DMS53 (cell line): Measurements from ENCODE around the gene HDAC4.

Experiments
- DNase-seq: peaks from one replicate; lab custom pipeline; 2025; lab: John Stamatoyannopoulos, UW

Gene HDAC4

DNA sequence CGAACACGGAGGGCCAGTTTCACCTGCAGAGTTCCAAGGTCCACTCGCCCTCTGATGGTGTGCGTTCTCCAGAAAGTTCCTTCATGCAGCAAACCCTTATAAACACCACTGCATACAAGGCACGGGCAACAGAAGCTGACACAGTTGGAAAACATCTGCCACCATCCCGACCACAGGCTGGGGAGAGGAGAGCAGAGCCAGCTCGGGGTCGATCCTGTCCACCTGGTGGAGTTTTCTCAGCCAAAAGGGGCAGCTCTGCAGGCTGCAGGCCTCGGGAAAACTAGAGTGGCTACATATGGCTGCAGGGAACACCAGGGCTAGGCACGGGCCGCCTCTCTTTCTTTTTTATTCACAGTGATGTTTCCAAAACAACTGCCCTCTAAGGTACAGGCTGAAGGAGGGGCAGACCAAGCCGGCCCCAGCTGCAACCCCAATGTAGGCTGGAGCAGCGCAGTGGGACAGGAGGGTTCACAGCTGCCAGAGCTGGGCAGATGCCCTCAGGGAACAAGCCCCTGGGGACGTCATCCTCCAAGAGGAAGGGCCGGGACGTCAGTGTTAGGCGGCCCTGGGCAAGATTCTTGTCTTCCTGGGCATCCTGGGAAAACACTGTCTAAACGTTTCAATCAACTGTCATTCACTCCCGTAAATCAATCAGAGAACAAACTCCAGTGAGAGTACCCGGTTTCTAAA lies 278.3 kb downstream of the HDAC4 start:
- DNase-seq = no peak

DNA sequence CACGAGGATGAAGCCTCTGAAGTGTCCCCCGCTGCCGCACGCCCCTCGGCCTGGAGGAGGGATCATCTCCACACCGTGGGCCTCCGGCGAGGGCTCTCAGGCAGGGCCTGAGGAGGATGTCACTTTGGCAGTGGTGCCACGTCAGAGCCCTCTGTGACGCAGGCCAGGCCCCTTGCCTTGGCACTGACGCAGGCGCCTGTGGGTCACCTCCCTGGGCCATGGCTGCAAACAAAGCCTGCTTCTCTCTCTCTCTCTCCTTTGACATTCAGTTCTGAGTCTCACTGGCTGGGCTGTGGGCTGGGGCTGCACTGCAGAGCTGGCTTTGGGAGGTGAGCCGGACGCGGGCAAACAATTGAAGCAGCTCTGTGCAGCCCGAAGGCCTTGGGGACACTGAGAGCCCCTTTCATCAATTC lies 279.2 kb downstream of the HDAC4 start:
- DNase-seq = no peak

DNA sequence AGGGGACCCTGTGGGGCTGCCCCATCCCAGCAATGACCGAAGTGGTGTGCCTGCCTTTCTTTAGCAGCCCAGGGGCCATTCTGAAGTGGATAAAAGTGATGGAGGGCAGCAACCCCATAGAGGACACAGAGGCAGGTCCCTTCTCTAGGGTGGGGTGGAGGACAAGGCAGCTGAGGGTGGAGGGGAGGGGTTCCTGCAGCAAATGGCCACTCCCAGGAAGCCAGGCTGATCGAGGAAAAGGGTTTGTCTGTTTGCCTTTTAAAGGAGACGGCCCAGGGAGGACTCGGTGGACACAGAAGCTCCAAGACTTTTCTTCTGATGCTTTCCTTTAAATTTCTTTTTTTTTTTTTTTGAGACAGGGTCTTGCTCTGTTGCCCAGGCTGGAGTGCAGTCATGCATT lies 280.2 kb downstream of the HDAC4 start:
- no peak for DNase-seq

DNA sequence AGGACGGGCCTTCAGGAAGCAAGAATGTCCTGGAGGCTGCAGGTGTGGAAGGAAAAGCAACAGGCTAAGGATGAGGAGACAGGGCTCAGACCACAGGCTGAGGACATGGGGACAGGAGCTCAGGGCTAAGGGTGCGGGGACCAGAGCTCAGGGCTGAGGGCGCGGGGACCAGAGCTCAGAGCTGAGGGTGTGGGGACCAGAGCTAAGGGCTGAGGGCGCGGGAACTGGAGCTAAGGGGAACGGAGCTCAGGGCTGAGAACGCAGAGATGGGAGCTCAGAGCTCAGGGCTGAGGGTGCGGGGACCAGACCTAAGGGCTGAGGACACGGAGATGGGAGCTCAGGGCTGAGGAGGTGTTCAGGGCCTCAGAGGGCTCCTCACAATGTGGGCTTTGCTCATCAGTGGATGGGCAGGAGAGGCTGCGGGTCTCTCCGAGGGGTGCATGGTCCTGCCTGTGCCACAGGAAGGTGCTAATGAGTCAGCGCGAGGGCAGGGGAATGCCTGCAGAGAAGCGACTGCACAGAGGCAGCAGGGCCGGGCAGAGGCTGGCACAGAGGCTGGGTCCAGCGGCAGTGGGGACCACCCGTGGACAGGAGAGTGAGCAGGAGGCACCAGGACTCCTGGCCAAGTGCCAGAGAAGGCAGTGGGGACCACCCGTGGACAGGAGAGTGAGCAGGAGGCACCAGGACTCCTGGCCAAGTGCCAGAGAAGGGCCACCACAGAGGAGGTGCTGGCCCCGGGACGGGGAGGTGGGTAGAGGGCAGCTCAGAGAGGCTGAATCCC lies 281.3 kb downstream of the HDAC4 start:
- DNase-seq = no peak

DNA sequence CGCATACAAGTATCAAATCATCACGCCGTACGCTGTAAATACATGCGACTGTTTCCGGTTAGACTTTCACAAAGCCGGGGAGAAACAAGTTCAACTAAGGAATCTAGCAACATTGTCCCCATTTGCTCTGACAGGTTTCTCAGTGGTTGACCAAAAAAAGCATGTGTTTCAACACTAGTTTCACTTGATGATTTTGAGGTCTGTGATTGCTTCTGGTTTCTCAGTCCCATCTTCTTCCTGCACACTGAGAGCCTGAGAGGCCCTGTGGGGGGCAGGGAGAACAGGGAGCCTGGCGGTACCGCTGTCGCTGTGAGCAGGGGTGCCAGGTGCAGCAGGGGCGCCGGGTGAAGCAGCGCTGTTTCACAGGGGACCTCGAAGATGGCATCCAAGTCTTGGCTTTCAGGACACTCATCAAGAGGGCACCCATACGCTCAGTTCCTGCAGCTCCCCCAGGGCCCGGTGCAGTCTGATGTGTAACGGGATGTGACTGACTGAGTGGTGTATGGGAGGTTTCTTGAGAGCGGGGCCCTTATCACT lies 282.1 kb downstream of the HDAC4 start:
- no peak for DNase-seq

DNA sequence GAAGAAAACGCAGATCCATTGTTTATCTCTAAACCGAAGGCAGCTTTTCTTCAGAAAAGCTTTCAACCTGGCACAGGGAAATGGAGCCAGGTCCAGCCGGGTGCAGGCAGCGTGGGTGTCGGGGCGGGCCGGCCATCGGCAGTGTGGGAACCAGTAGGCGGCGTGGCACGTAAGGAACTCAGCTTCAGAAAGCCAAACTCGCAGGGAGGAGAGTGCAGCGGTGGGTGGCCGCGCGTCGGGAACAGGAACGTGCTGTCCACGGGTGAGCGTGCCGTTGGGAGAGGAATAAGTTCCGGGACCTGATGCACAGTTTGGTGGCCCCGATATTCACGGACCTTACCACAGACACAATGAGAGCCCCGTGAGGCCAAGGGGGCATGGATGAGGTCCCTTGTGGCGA lies 282.6 kb downstream of the HDAC4 start:
- no peak for DNase-seq

DNA sequence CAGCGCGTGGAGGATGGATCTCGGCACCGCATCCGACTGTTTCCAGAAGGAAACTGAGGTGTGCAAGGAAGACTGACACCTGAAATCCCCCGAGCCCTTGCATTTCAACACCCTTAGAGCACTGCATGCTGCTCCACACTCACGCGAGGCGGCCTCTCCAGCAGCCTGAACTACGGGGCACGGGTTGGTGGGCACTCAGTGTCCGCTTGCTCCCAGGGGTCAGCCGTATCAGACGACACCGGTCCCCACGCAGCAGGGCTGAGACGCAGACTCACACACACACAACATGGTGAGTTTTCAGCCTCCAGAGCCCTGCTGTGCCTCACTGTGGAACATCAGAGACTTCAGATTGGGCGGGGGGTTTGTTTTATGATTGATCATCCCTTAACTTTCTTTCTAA lies 283.0 kb downstream of the HDAC4 start:
- DNase-seq = no peak

DNA sequence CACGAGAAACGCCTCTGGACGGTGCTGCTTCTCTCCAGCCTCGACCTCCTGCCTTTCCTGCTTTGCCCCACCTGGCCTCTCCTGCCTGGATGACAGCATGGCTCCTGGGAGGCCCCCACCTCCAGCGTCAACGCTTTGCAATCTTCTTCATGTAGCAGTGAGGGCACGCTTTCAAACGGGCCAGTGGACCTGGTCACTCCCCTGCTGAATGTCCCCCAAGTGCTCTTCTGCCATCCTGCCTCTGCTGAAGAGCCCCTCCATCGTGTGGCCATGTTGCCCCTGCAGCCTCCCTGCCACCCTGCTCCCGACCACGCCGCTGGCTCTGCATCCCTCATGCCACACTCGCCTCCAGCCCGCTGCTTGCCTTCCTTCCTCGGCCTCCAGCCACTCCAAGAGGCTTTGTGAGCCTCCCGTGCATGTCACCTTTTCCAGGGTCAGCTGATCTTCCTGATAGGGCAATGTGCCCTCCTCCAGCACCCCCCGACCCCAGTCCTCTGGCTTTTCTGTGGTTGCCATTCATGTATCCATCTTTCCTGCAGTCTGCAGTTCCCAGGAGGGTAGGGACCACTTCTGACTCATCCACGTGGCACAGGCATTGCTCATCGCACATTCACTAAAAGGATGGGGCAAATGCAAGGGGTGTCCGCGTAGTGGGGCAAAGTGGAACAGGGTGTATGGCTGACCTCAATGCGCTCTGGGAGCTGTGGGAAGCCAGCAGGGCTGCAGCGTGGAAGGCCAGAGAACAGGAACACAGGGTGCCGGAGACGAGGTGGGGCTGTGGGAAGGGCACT lies 284.2 kb downstream of the HDAC4 start:
- no peak for DNase-seq

DNA sequence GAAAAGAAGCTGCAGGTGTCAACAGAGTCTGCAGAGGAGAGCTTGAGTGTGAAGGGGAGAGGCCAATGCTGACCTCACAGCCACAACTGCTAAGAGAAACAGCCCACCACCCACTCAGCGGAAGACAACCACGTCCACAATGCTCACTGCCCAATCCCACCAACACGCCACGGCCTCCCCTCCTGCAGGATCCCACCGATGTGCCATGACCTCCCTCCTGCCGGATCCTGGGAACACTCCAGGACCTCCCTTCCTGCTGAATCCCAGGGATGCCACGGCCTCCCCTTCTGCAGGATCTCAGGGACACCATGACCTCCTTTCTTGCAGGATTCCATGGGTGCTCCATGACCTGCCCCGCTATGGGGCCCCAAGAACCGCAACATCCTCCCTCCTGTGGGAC lies 285.2 kb downstream of the HDAC4 start:
- no peak for DNase-seq

DNA sequence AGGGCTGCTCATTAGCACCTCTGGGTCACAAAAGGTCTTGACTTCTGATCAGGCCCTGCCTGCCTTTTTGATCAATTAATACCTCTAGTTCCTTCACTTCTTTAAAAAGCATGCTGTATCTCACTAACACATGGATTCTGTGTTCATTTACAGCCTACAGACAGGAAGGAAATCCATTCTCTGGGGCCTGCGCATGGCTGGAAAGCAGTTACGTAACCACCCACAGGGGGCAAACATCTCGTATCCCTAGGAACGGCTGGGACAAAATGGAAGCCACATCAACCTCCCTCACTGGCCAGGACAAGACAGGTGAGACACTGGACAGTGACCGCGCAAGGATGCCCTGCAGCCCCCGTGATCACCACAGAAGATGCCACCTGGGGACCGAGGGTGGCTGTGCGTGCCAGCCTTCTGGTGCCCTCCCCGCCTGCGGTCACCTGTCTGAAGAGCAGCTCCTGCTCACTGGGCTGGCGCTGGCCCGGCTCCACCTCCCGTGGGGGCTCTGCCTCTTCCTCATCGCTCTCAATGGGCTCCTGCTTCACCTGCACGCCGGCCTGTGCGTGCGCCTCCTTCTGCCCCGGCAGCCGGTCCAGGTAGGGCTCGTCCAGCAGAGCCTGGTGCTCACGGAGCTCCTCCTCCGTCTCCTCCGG lies 286.1 kb downstream of the HDAC4 start:
- DNase-seq = no peak

DNA sequence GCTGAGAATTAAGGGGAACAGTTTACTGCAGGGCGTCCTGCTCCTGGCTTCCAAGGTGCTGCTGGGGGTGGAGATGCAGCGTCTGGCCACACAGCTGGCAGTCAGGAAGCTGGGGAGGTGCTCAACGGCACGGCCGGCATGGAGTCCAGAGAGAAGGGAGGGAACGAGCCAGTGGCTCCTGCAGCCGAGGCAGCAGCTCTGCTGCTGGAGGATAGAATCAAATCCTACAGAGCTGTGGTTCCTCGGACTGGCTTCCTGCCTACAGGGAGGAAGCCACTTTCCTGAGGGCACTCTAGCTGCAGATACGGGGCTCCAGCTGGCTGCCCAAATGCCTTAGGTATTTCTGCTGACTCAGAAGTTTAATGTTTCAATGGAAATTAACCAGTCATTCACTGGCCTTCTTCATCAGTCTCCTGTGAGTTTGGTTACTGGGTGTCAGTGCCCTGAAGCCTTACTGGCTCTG lies 286.7 kb downstream of the HDAC4 start:
- DNase-seq = no peak

DNA sequence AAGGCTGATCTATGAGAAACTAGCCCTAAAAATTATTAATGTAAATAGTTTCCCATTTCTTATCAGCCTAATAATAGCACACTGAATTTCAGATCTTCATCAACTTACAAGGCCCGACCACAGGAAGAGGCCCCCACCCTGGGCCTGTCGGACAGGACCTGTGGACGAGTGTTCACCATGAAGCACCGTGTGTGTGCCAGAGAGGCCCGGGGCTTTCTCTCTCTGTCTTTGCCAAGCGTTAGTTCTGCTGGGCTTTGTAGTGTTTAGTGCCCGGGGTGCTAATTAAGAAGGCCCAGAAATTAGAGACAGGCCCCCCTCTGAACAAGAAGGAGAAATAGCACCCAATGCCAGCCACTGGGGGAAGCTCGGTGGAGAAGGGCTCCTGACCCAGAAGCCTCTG lies 287.2 kb downstream of the HDAC4 start:
- no peak for DNase-seq

DNA sequence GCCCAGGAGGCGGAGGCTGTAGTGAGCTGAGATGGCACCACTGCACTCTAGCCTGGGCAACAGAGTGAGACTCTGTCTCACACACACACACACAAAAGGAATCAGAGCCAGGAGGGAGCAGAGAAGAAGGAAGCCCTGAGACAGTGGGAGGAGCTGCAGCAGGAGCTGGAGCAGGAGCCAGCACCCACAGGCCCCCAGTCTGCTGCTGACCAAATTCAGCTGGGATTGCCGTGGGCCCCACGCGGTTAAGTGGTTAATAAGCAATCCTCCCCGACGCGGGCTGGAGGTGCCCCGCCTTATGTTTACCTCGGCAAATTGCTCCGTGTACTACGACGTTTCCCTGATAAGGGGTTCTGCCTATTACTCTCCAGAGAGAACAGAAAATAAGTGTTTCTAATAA lies 287.6 kb downstream of the HDAC4 start:
- no peak for DNase-seq

DNA sequence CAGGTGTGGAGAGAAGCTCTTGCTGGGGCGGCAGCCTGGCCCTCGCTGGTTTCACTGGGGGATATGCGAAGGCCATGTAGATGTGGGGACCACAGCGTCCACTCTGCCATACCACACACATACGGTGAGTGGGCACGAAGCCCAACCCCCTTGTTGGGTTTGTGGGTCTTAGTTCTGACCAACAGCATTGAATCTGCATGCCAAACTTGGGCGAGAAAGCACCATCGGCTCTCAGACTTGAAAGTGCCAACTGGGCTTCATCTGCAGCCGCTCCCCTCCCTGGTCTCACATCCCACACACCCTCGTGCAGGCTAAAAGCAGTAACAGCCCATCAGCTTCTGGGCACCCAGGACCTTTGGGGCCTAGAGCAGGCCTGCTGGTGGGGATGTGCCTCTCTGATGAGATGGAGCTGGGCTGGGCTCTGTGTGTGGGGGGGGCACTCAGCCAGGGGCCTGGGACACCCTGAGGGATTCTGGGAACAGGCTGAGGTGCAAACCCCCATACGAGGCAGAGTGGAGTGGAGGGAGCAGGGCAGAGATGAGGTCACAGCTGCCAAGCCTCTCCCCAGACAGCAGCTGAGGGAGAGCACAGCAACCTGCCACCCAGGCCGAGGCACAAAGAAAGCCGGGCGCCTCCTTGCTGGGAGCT lies 288.6 kb downstream of the HDAC4 start:
- no peak for DNase-seq

DNA sequence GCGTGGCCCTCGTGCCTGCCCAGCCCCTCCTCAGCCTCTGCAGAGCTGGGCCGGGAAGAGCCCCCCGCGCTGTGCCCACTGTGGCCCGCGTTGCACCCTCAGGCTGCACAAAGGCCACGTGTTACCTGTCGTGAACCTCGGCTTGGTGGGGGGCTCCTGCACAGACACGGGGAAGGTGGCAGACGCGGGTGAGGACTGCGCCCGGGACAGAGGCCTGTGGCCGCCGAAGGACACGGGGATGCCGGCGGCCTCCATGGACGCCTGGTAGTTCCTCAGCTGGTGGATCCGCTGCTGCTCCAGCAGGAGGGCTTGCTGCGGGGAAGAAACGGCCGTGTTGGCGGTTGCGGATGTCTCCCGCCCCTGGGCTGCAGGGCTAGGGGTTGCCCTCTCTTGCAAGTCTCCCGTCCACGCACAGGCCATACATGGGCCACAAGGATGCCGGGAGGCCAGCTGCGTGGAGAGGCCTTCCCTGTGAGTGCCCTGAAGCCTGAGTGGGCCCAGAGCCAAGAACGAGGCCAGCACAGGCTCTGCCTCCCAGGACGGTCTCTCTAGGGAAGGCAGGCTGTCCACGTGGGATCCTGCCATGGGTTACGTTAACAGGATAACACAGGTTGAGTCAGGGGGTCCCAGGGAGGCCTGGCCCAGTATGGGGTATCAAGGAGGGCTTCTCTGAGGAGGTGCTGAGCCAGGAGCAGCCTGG lies 289.3 kb downstream of the HDAC4 start:
- no peak for DNase-seq

DNA sequence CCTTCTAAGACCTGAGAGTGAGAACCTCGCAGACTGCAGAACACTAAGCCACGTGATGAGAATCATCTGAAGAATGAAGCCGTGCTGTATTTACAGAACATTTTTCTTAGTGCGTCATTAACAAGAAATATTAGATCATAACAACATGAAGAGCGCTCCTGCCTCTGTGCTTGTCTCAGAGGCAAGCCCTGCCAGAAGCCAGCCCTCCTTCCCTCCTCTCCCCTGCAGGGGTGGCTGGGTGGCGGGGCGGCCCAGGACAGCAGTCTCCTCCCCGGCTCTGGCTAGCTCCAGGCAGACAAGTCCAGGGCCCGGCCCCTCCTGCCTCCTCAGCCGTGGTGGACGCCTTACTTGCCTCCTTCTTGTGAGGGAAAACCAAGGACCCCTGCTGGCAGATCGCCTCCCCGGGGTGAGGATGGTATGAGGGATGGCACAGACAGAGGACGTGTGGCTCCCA lies 290.2 kb downstream of the HDAC4 start:
- DNase-seq = peak; percentile 47

DNA sequence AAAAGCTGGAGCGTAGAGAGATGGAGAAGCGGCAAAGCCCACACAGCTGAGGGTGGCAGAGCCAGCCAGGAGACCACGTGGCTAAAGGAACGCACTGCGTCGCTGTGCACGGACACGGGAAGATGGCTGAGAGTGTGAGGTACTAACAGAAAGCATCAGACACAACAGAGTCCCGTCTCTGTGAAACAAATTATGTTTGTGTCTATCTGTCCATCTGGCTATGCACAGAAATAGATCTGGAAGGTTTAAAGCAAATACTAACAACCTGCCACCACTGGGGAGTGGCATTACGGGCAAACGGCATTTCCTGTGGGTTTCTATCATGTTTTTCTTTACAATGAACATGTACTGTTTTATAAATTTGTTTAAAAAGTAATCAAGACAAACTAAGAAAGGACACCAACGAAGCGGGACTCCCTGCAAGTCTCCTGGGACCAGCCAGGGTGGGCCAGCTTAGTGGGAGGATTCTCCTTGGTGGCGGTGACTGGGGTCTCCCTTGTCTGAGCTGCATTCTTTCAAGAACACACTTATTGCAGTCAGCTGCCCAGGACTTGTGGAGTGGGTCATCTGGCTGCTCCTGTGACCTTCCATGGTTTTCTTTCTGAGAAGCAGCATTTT lies 290.8 kb downstream of the HDAC4 start:
- DNase-seq = peak; percentile 48

DNA sequence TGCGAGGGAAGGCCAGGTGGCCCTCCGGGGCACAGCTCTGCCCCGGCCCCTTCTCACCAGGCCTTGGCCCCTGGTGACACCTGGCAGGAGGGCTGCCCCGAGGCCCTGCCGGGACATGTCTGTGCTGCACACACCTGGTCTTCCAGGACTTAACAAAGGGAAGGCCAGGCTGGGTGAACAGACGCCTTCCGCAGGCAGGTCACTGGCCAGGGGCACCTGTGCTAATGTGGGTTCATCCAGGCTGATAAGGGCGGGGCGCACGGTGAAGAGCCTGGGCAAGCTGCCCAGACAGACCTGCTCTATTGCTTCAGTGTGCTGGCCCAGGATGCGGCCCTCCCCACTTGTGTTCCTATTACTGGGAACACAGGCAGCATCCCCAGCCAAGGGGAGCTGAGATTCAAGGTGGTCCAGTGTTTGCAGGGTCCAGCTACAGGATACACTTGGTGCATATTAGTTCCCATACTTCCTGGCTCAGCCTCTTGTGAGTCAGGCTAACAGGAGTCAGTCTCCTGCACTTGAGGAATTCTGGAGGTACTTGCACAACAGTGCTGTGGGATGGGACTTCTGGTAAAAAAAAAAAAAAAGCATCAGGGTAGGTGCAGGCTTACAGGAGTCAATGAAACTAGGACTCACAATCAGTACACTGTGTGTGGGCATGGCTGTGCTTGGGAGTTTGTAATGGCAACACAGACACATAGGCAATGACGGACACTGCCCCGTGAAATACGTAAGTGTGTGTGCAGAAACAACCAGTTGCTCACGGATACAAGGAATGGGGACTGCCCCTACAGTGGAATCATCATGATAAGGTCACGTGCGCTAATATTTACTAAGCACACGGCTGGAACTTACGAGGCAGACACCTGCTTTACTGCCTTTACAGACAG lies 291.5 kb downstream of the HDAC4 start:
- DNase-seq = peak; percentile 99

DNA sequence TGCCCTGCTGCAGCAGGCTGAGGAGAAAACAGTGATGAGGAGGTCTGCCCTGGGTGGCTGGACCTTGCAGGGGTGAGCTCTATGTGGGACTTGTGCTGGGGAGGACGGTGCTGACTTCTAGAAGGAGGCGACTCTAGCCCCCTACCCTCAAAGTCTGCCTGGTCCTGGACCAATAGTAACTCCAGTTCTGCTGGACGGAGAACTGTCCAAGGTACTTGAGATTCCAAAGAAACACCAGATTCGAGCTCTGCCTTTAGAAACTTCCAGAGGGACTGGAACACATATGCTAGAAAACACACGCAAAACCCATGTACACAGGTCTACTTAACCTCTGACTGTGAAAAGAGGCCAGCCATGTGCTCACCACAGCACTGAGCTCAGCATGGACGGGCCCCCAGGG lies 292.4 kb downstream of the HDAC4 start:
- no peak for DNase-seq
